HepG2 (cell line): ENCODE data around the gene TMEM87A. TPM values are rescaled to one million over a fixed set of nuclear protein-coding genes. Genes with fewer than 3 reads are reported as not detected.

Experiments used
- BCL6 ChIP-seq: IDR thresholded peaks from 2 replicates; pipeline ENCODE4 v1.6.1; 2016; ENCODE audit warnings: missing genetic modification reagents, missing compliant biosample characterization
- FOXK1 ChIP-seq: sonication (generic); formaldehyde crosslinking; IDR thresholded peaks from 2 replicates; pipeline ENCODE4 v1.4.0; 2020; ENCODE audit warnings: low read depth, missing genetic modification reagents, borderline replicate concordance
- HOXA3 ChIP-seq: sonication (generic); formaldehyde crosslinking; IDR thresholded peaks from 2 replicates; pipeline ENCODE4 v1.5.0; 2020; ENCODE audit warnings: missing genetic modification reagents
- MBD4 ChIP-seq: IDR thresholded peaks from 2 replicates; pipeline ENCODE4 v1.6.1; 2012; ENCODE audit warnings: low read length, inconsistent platforms, borderline replicate concordance
- MTA1 ChIP-seq: sonication (generic); formaldehyde crosslinking; IDR thresholded peaks from 2 replicates; pipeline ENCODE4 v1.4.0; 2020; ENCODE audit warnings: missing genetic modification reagents, mild to moderate bottlenecking, borderline replicate concordance
- SMARCE1 ChIP-seq: fragments of 450-650 bp; IDR thresholded peaks from 2 replicates; pipeline ENCODE4 v1.6.1; 2017; ENCODE audit warnings: borderline replicate concordance
- SNRNP70 ChIP-seq: fragments of 200-400 bp; formaldehyde crosslinking; IDR thresholded peaks from 2 replicates; pipeline ENCODE4 v1.6.1; 2017; ENCODE audit warnings: mild to moderate bottlenecking, low read depth, low read length, moderate library complexity
- SUZ12 ChIP-seq: fragments of 150-350 bp; IDR thresholded peaks from 2 replicates; pipeline ENCODE4 v1.6.1; 2014; ENCODE audit warnings: low read depth, low read length
- ZMYM3 ChIP-seq: sonication (generic); formaldehyde crosslinking; IDR thresholded peaks from 2 replicates; pipeline ENCODE4 v1.5.1; 2020; ENCODE audit warnings: mild to moderate bottlenecking, missing genetic modification reagents
- ZNF121 ChIP-seq: sonication (generic); formaldehyde crosslinking; IDR thresholded peaks from 2 replicates; pipeline ENCODE4 v1.5.0; 2020; ENCODE audit warnings: mild to moderate bottlenecking, missing genetic modification reagents
- ZNF282 ChIP-seq: fragments of 450-650 bp; IDR thresholded peaks from 2 replicates; pipeline ENCODE4 v1.6.1; 2018; ENCODE audit not compliant: partially characterized antibody
- ZNF292 ChIP-seq: sonication (generic); formaldehyde crosslinking; IDR thresholded peaks from 2 replicates; pipeline ENCODE4 v1.8.1; 2022; ENCODE audit warnings: mild to moderate bottlenecking, low read depth, missing genetic modification reagents, borderline replicate concordance
- ZNF333 ChIP-seq: sonication (generic); formaldehyde crosslinking; IDR thresholded peaks from 2 replicates; pipeline ENCODE4 v1.4.0; 2020; ENCODE audit warnings: mild to moderate bottlenecking, missing genetic modification reagents, borderline replicate concordance
- ZNF382 ChIP-seq: sonication (generic); formaldehyde crosslinking; IDR thresholded peaks from 2 replicates; pipeline ENCODE4 v1.5.0; 2020; ENCODE audit warnings: missing genetic modification reagents, mild to moderate bottlenecking, borderline replicate concordance
- ZNF557 ChIP-seq: sonication (generic); formaldehyde crosslinking; IDR thresholded peaks from 2 replicates; pipeline ENCODE4 v1.4.0; 2020; ENCODE audit warnings: missing genetic modification reagents
- ZNF7 ChIP-seq: IDR thresholded peaks from 2 replicates; pipeline ENCODE4 v1.6.1; 2016; ENCODE audit warnings: missing biosample characterization, missing genetic modification reagents
- polyA plus RNA-seq, 8 experiments: library from polyadenylated mRNA; depleted of rRNA in 3 of 8; stranded (reverse) in 7 of 8; unstranded in 1 of 8; fragments of >200 nt; fragmentation: Illumina TruSeq in 4 of 8; extraction: Trizol in 4 of 8; gene quantifications; 2 replicates each; pipeline versions ENCODE4 v1.2.1 to v1.2.3, GENCODE V29; 2011 to 2016; ENCODE audit warnings: low read depth in 4 of 8, missing spikeins in 1 of 8, mixed read lengths in 1 of 8; ENCODE audit not compliant: insufficient read depth in 1 of 8
- total RNA-seq, 5 experiments: library from RNA; depleted of rRNA; stranded (reverse); fragments of >200 nt; fragmentation: Illumina TruSeq; extraction: Trizol; gene quantifications; 2 replicates each; pipeline ENCODE4 v1.2.3, GENCODE V29; 2016; ENCODE audit warnings: low read depth in 1 of 5
- TF ChIP-seq, protein P1 (sequence below), 2 experiments: sonication (generic) in 1 of 2; formaldehyde crosslinking in 1 of 2; IDR thresholded peaks; 2 replicates each; pipeline versions ENCODE4 v1.4.0 to v1.6.1; 2016 to 2020; ENCODE audit warnings: borderline replicate concordance in 1 of 2, low read depth in 1 of 2, mild to moderate bottlenecking in 1 of 2, missing genetic modification reagents in 1 of 2
- TF ChIP-seq, protein P2 (sequence below): sonication (generic); formaldehyde crosslinking; IDR thresholded peaks from 2 replicates; pipeline ENCODE4 v1.5.1; 2020; ENCODE audit warnings: missing genetic modification reagents, mild to moderate bottlenecking, borderline replicate concordance
- TF ChIP-seq, protein P3 (sequence below): sonication (generic); formaldehyde crosslinking; IDR thresholded peaks from 2 replicates; pipeline ENCODE4 v1.4.0; 2020; ENCODE audit warnings: missing genetic modification reagents
- TF ChIP-seq, protein P4 (sequence below): sonication (generic); formaldehyde crosslinking; IDR thresholded peaks from 2 replicates; pipeline ENCODE4 v1.5.0; 2020; ENCODE audit warnings: mild to moderate bottlenecking, missing genetic modification reagents

TMEM87A gene
- total and polyA plus RNA-seq, 2 of the 13 experiments (the other 11 are each of a cell fraction or from before 2014, with no cell fraction given), result 20.2 to 42.8 TPM

DNA sequence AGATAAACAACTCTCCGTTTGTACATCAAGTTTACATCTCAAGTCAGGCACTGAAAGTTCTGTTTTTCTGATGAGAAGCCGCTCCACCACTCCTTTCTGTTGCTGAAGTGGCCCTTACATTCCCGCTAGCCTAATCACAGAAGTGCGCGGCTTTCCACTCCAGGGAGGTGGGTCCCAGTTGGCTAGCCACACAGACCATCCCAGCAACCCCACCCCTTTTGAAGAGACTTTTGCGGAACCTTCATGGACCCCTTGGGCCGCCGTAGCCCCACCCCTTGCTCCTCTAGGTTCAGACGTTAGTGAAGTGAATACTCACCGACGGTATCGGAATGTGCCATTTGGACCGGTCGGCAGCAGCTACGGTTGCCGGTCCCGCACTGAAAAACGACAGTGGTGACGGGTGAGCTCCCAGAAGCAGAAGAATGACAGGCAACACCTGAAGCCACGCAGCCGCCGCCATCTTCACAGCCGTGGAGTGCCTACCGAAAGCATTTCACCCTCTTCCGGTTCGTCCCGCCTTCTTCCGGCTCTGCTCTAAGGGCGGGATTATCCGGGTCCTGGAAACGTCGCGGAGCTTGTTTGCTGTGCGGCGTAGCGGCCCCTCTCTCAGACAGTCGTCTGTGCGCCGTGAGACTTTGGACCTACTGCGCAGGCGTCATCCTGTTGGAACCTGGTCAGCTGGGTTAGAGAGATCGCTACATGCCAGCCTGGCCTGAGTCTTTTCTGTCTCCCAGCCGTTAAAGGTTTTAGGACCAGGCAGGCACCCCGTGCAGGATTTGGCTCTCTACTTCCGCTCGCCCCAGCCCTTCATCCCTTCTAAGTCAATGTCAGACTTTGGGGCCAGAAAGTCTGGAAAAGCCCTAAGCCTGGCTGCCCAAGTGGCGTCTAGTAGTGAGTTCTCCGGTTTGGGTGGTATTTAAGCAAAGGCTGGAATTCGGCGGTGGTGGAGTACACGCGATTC, at the start of gene TMEM87A, which contains the start of gene GANC (continued):
- no peak for TF ChIP-seq ZNF7 (CRISPR knock-in tag)
- TF ChIP-seq, protein P1, sequence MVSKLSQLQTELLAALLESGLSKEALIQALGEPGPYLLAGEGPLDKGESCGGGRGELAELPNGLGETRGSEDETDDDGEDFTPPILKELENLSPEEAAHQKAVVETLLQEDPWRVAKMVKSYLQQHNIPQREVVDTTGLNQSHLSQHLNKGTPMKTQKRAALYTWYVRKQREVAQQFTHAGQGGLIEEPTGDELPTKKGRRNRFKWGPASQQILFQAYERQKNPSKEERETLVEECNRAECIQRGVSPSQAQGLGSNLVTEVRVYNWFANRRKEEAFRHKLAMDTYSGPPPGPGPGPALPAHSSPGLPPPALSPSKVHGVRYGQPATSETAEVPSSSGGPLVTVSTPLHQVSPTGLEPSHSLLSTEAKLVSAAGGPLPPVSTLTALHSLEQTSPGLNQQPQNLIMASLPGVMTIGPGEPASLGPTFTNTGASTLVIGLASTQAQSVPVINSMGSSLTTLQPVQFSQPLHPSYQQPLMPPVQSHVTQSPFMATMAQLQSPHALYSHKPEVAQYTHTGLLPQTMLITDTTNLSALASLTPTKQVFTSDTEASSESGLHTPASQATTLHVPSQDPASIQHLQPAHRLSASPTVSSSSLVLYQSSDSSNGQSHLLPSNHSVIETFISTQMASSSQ (IDR thresholded peaks at IDR 0.05; ENCODE audit: low read depth), result 0 out of 2 replicates have a peak, but pooled peaks have one; percentile 23
- TF ChIP-seq, protein P1 (CRISPR knock-in tag; IDR thresholded peaks at IDR 0.05; ENCODE audit: borderline replicate concordance), result peak; percentile 69
- TF ChIP-seq ZNF121, result no peak
- TF ChIP-seq ZNF382 (CRISPR knock-in tag), result no peak
- TF ChIP-seq, protein P2, sequence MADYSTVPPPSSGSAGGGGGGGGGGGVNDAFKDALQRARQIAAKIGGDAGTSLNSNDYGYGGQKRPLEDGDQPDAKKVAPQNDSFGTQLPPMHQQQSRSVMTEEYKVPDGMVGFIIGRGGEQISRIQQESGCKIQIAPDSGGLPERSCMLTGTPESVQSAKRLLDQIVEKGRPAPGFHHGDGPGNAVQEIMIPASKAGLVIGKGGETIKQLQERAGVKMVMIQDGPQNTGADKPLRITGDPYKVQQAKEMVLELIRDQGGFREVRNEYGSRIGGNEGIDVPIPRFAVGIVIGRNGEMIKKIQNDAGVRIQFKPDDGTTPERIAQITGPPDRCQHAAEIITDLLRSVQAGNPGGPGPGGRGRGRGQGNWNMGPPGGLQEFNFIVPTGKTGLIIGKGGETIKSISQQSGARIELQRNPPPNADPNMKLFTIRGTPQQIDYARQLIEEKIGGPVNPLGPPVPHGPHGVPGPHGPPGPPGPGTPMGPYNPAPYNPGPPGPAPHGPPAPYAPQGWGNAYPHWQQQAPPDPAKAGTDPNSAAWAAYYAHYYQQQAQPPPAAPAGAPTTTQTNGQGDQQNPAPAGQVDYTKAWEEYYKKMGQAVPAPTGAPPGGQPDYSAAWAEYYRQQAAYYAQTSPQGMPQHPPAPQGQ (CRISPR knock-in tag), result 0 out of 2 replicates have a peak, but pooled peaks have one; percentile 55
- no peak; the same call in 1 of the 2 replicates for TF ChIP-seq ZNF333
- TF ChIP-seq FOXK1 (CRISPR knock-in tag), result peak; percentile 12; the same call in 1 of the 2 replicates
- no peak for TF ChIP-seq ZNF282
- no peak for TF ChIP-seq SUZ12
- TF ChIP-seq, protein P3, sequence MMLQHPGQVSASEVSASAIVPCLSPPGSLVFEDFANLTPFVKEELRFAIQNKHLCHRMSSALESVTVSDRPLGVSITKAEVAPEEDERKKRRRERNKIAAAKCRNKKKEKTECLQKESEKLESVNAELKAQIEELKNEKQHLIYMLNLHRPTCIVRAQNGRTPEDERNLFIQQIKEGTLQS (CRISPR knock-in tag), result no peak; the same call in 1 of the 2 replicates
- TF ChIP-seq SMARCE1, result no peak
- TF ChIP-seq SNRNP70, result no peak
- TF ChIP-seq MBD4, result no peak
- 0 out of 2 replicates have a peak, but pooled peaks have one; percentile 57 for TF ChIP-seq MTA1 (CRISPR knock-in tag)
- TF ChIP-seq ZNF557 (CRISPR knock-in tag), result no peak; the same call in 1 of the 2 replicates
- TF ChIP-seq BCL6, result 0 out of 2 replicates have a peak, but pooled peaks have one; percentile 21
- TF ChIP-seq HOXA3 (CRISPR knock-in tag), result peak; percentile 93
- TF ChIP-seq, protein P4, sequence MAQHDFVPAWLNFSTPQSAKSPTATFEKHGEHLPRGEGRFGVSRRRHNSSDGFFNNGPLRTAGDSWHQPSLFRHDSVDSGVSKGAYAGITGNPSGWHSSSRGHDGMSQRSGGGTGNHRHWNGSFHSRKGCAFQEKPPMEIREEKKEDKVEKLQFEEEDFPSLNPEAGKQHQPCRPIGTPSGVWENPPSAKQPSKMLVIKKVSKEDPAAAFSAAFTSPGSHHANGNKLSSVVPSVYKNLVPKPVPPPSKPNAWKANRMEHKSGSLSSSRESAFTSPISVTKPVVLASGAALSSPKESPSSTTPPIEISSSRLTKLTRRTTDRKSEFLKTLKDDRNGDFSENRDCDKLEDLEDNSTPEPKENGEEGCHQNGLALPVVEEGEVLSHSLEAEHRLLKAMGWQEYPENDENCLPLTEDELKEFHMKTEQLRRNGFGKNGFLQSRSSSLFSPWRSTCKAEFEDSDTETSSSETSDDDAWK, result no peak
- no peak for TF ChIP-seq ZMYM3
- TF ChIP-seq ZNF292 (CRISPR knock-in tag), result 0 out of 2 replicates have a peak, but pooled peaks have one; percentile 39
